Vagina (tissue), 2 donors: ENCODE measurements around the gene TRIP13. TPM values are rescaled to one million over a fixed set of nuclear protein-coding genes. Genes with fewer than 3 reads are reported as not detected.

ENCODE experiments used
- DNase-seq, 2 donors: peaks; one replicate each; pipeline ENCODE4 v3.0.0-alpha.2; 2017; ENCODE audit errors: extremely low spot score in 2 of 2
- H3K27ac ChIP-seq: fragments of 200-600 bp; sonication (generic); one replicate; pipeline ENCODE4 v1.5.1; 2019
- H3K27me3 ChIP-seq: fragments of 200-600 bp; sonication (generic); one replicate; pipeline ENCODE4 v1.5.1; 2019
- H3K36me3 ChIP-seq, 2 donors: fragments of 200-600 bp; sonication (generic); one replicate each; pipeline ENCODE4 v1.5.1; 2017 to 2019
- H3K4me1 ChIP-seq: fragments of 200-600 bp; sonication (generic); one replicate; pipeline ENCODE4 v1.5.1; 2019
- H3K4me3 ChIP-seq, 2 donors: fragments of 200-600 bp; sonication (generic); 1 replicate in 1 of 2; 2 replicates in 1 of 2; pipeline ENCODE4 v1.5.1; 2016 to 2019
- H3K9me3 ChIP-seq: fragments of 200-600 bp; sonication (generic); one replicate; pipeline ENCODE4 v1.5.1; 2019
- CTCF ChIP-seq, 3 experiments: fragments of 450-650 bp in 2 of 3; fragments of 200-600 bp in 1 of 3; sonication (generic) in 1 of 3; IDR thresholded peaks; one replicate each; pipeline ENCODE4 v1.5.1; 2017 to 2019; ENCODE audit warnings: antibody characterized with exemption in 3 of 3, mild to moderate bottlenecking in 2 of 3, moderate library complexity in 2 of 3
- POLR2A ChIP-seq, 2 donors: fragments of 450-650 bp; IDR thresholded peaks; one replicate each; pipeline ENCODE4 v1.6.1; 2017; ENCODE audit warnings: antibody characterized with exemption in 2 of 2, mild to moderate bottlenecking in 2 of 2, moderate library complexity in 2 of 2
- POLR2AphosphoS5 ChIP-seq, 2 donors: sonication (generic); formaldehyde crosslinking; IDR thresholded peaks; one replicate each; pipeline ENCODE4 v1.9.0; 2017; ENCODE audit warnings: antibody characterized with exemption in 2 of 2, mild to moderate bottlenecking in 2 of 2, low read depth in 1 of 2; ENCODE audit not compliant: insufficient read depth in 1 of 2
- intact Hi-C: fragments of 100-400 bp; cut with DNase I; formaldehyde crosslinking; loops from one replicate; pipeline ENCODE4 v1.15.1; 2023
- total RNA-seq: library from RNA; depleted of rRNA; stranded (reverse); fragments of >200 nt; gene quantifications from one replicate; pipeline ENCODE4 v1.2.3, GENCODE V29; 2016

TRIP13 gene
- total RNA-seq, 1 donor from 2014 or later = 3.7 TPM

- Histone ChIP-seq H3K27me3 (no peaks in the 10 kb centered on the region), H3K4me3 (no peak overlapping the region), H3K27ac (no peak overlapping the region), H3K36me3 (no peaks in the 10 kb centered on the region), H3K9me3 (no peaks in the 10 kb centered on the region), H3K4me1 (peaks cover 10% of the 10 kb centered on the region)
- intact Hi-C loops = no loop called here
- TF ChIP-seq CTCF (IDR thresholded peaks at IDR 0.05) (no peak), POLR2AphosphoS5 (IDR thresholded peaks at IDR 0.05; ENCODE audit: insufficient read depth in 1 of 2, low read depth in 1 of 2) (no peak), POLR2A (IDR thresholded peaks at IDR 0.05) (no peak)
- peak in 1 of 2 donors; percentile 25 for DNase-seq
These were observed 50.7 kb downstream of the TRIP13 start for GRCh38 chr5:943201-943917.

- DNase-seq = peak in 1 of 2 donors; percentile 77
These were observed 51.4 kb downstream of the TRIP13 start for GRCh38 chr5:943918-944620.

GRCh38 chr5:944621-944927 is 51.9 kb downstream of the TRIP13 start:
- no peak overlapping the region for H3K27ac ChIP-seq
- H3K9me3 ChIP-seq = no peaks in the 10 kb centered on the region
- intact Hi-C loops = no loop called here
- H3K4me3 ChIP-seq = no peak overlapping the region
- TF ChIP-seq POLR2A (IDR thresholded peaks at IDR 0.05) (no peak), CTCF (IDR thresholded peaks at IDR 0.05) (no peak), POLR2AphosphoS5 (IDR thresholded peaks at IDR 0.05; ENCODE audit: insufficient read depth in 1 of 2, low read depth in 1 of 2) (no peak)
- H3K4me1 ChIP-seq = peaks cover 10% of the 10 kb centered on the region
- no peaks in the 10 kb centered on the region for H3K27me3 ChIP-seq
- no peaks in the 10 kb centered on the region for H3K36me3 ChIP-seq
- peak in 1 of 2 donors; percentile 79 for DNase-seq

More at GRCh38 chr5:943918-944620, 51.4 kb downstream of the TRIP13 start:
- no peak for TF ChIP-seq CTCF (IDR thresholded peaks at IDR 0.05)
- TF ChIP-seq POLR2AphosphoS5 (IDR thresholded peaks at IDR 0.05; ENCODE audit: insufficient read depth in 1 of 2, low read depth in 1 of 2) = no peak
- no peak for TF ChIP-seq POLR2A (IDR thresholded peaks at IDR 0.05)
- intact Hi-C loops = no loop called here
- Histone ChIP-seq H3K4me3 (no peak overlapping the region), H3K4me1 (peaks cover 10% of the 10 kb centered on the region), H3K9me3 (no peaks in the 10 kb centered on the region), H3K36me3 (no peaks in the 10 kb centered on the region), H3K27ac (no peak overlapping the region), H3K27me3 (no peaks in the 10 kb centered on the region)

GRCh38 chr5:944992-945685 is 52.5 kb downstream of the TRIP13 start:
- H3K27ac ChIP-seq = no peak overlapping the region
- DNase-seq = peak in 1 of 2 donors; percentile 61
- peaks cover 10% of the 10 kb centered on the region for H3K4me1 ChIP-seq
- no peak overlapping the region for H3K4me3 ChIP-seq
- H3K9me3 ChIP-seq = no peaks in the 10 kb centered on the region
- intact Hi-C loops = no loop called here
- H3K27me3 ChIP-seq = no peaks in the 10 kb centered on the region
- no peaks in the 10 kb centered on the region for H3K36me3 ChIP-seq
- no peak for TF ChIP-seq CTCF (IDR thresholded peaks at IDR 0.05)
- TF ChIP-seq POLR2AphosphoS5 (IDR thresholded peaks at IDR 0.05; ENCODE audit: insufficient read depth in 1 of 2, low read depth in 1 of 2) = no peak
- no peak for TF ChIP-seq POLR2A (IDR thresholded peaks at IDR 0.05)
